ENCODE measurements around the gene CACNA1E. TPM values are rescaled to one million over a fixed set of nuclear protein-coding genes. Genes with fewer than 3 reads are reported as not detected.

CACNA1E gene
- total and polyA plus RNA-seq, 7 experiments from 2014 or later = 0.07 TPM; not detected in 6

DNA sequence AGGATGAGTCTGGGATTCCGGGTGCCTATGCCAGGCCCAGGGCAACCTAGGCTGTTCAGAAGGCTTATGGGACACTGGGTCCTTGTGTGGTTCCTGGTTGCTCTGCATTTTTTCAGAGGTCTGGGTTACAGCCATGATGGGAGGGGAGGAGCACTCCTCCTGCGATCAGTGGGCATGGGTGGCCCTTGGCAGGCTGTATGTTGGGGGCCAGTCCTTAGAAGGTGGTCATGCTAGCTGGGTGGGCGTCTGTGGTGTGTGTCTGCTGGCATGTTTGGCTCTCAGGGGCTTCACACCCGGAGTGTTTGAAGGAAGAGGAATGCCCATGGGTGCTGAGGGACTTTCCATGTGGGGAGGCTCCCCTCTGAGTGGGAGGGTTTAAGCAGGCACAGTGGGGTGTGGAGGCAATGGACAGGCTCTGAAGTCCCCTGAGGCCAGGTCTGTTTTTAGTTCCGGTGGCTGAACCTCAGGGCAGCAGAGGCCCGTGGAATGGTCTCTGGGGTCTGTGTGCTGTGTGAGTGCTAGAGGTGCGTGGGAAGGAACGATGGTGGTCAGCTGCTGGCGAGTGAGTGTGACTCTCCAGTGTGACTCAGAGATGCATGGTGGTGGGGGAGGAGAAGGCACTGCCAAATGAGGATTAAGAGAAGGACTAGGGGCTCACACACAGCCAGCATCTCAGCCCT lies 25.3 kb downstream of the CACNA1E start:
- ATAC-seq = no peak
- Mint-ChIP-seq H3K4me1 (peaks cover 0 to 7% (median 0%) of the 10 kb centered on the region in 7 donors), H3K27ac (peak overlapping the region in 1 of 9 donors; percentile 10), H3K9me3 (no peaks in the 10 kb centered on the region), H3K4me3 (no peak overlapping the region), H3K36me3 (no peaks in the 10 kb centered on the region), H3K27me3 (peaks cover 0 to 21% (median 8%) of the 10 kb centered on the region in 5 donors)
- no peaks in the 10 kb centered on the region for H3K27me3 ChIP-seq (ENCODE audit: control insufficient read depth in 2 of 2, insufficient read depth in 2 of 2, low read length in 2 of 2)
- ChIA-PET CTCF (no interaction called here), POLR2A (no interaction called here)
- H3K27ac ChIP-seq (ENCODE audit: low read depth, low read length) = no peak overlapping the region
- no peak for DNase-seq
- intact Hi-C loops (cut with micrococcal nuclease) = no loop called here
- no peak overlapping the region for H3K4me3 ChIP-seq (ENCODE audit: low read length)
- H3K9me3 ChIP-seq (ENCODE audit: control insufficient read depth in 2 of 3, low read length in 3 of 3) = no peaks in the 10 kb centered on the region
- no peaks in the 10 kb centered on the region for H3K36me3 ChIP-seq (ENCODE audit: control insufficient read depth in 2 of 3, insufficient read depth in 3 of 3, low read length in 3 of 3)
- no peaks in the 10 kb centered on the region for H3K4me1 ChIP-seq (ENCODE audit: control insufficient read depth in 2 of 2, insufficient read depth in 2 of 2, low read length in 2 of 2)

DNA sequence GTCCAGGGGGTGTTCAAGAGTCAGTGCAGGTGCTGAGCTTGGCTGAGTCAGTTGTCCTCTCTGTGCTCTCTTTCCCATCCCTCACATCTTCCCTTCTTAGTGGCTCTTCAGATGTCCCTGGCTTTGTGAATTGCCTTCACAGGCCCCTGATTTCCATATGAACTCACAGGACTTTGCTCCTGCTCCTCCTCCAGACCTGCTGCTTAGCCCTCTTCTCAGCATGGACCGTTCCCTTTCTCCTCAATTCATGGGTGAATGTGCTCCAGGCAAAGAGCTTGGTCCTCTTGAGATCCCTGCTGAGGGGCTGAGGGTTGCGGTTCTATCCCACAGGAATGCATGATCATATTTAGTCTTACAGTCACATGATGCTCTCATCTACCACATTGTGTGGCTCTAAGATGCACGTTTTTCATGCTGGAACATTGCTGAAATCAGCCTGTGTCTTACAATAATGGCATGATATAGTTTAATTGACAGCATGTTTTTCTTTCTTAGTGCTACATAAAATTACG lies 30.5 kb downstream of the CACNA1E start:
- Histone ChIP-seq H3K36me3 (ENCODE audit: control insufficient read depth in 2 of 3, insufficient read depth in 3 of 3, low read length in 3 of 3) (no peaks in the 10 kb centered on the region), H3K4me1 (ENCODE audit: control insufficient read depth in 2 of 2, insufficient read depth in 2 of 2, low read length in 2 of 2) (no peaks in the 10 kb centered on the region), H3K9me3 (ENCODE audit: control insufficient read depth in 2 of 3, low read length in 3 of 3) (no peaks in the 10 kb centered on the region), H3K27me3 (ENCODE audit: control insufficient read depth in 2 of 2, insufficient read depth in 2 of 2, low read length in 2 of 2) (no peaks in the 10 kb centered on the region), H3K4me3 (ENCODE audit: low read length) (no peak overlapping the region), H3K27ac (ENCODE audit: low read depth, low read length) (no peak overlapping the region)
- Mint-ChIP-seq H3K4me1 (peaks cover 0 to 2% (median 0%) of the 10 kb centered on the region in 7 donors), H3K36me3 (no peaks in the 10 kb centered on the region), H3K9me3 (no peaks in the 10 kb centered on the region), H3K27me3 (peaks cover 5 to 27% (median 14%) of the 10 kb centered on the region in 5 donors), H3K27ac (no peak overlapping the region), H3K4me3 (no peak overlapping the region)
- ATAC-seq = no peak
- ChIA-PET POLR2A (no interaction called here), CTCF (no interaction called here)
- DNase-seq = no peak
- intact Hi-C loops (cut with micrococcal nuclease) = no loop called here

DNA sequence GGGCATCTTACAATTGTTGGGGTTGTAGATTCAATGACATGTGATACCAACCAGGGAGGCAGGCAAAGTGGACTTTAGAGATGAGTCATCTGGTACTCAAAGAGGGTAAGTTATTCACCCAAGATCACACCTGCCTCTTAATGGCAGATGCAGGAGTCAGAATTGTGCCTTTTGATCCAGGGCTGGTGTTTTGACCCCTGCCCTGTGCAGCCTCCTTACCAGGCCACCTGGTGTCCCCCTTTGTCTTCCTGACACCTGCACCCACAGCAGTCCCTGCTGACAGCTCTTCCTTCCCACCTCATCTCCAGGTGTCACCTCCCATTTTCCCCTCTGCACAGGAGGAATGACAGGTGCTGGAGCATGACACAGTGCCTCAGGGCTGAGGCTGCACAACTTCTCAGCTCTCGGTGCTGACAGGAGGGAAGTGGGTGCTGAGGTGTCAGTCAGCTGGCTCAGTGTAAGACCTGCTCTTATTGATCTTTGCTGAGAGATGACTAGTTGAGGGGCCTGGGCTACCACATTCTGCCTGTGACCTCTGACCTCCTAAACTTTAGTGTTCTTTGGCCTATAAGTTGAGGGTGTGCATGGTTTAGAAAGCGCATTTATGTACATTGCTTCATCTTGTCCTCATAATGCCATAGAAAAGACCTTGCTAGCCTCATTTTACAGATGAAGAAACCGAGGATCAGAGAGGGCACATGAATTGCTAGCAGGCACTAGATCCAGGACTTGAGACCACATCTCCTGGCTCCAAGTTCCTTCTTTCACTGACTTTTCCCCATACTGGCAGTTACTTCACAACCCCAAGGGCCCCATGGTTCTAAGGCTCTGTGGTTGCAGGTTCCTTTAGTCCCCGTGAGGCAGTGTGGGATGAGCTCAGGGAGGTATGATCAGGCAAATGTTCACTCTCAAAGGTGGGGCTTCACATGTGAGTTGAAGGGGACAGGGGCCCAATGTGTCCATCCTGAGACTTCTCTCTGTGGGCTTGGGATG lies 31.3 kb downstream of the CACNA1E start:
- H3K36me3 ChIP-seq (ENCODE audit: control insufficient read depth in 2 of 3, insufficient read depth in 3 of 3, low read length in 3 of 3) = no peaks in the 10 kb centered on the region
- Mint-ChIP-seq H3K9me3 (no peaks in the 10 kb centered on the region), H3K4me3 (no peak overlapping the region), H3K27ac (no peak overlapping the region), H3K4me1 (peaks cover 0 to 2% (median 0%) of the 10 kb centered on the region in 7 donors), H3K27me3 (peaks cover 5 to 27% (median 16%) of the 10 kb centered on the region in 5 donors), H3K36me3 (no peaks in the 10 kb centered on the region)
- ChIA-PET CTCF (no interaction called here), POLR2A (no interaction called here)
- no peaks in the 10 kb centered on the region for H3K4me1 ChIP-seq (ENCODE audit: control insufficient read depth in 2 of 2, insufficient read depth in 2 of 2, low read length in 2 of 2)
- no peak for DNase-seq
- H3K4me3 ChIP-seq (ENCODE audit: low read length) = no peak overlapping the region
- no peak overlapping the region for H3K27ac ChIP-seq (ENCODE audit: low read depth, low read length)
- intact Hi-C loops (cut with micrococcal nuclease) = no loop called here
- ATAC-seq = no peak
- no peaks in the 10 kb centered on the region for H3K9me3 ChIP-seq (ENCODE audit: control insufficient read depth in 2 of 3, low read length in 3 of 3)
- no peaks in the 10 kb centered on the region for H3K27me3 ChIP-seq (ENCODE audit: control insufficient read depth in 2 of 2, insufficient read depth in 2 of 2, low read length in 2 of 2)

DNA sequence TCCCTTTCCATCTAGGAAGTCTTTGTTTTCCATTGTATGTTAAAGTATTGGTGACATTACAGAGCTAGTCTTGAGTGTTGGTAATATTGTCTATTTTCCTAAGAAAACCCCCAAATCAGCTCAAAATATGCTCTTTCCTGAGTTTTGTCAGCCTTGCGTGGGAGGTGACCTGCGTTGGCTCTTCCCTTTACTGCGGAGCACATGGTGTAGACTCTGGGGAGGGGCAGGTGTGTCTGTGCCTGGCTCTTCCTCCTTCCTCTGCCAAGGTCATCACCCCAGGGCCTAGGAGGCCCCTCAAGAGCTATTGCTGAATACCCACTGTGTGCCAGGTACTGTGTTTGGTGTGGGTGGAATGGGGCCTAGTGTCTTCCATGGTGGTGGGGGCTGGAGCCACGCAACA lies 33.4 kb downstream of the CACNA1E start:
- intact Hi-C loops (cut with micrococcal nuclease) = no loop called here
- Mint-ChIP-seq H3K36me3 (peaks cover 0 to 2% (median 0%) of the 10 kb centered on the region in 5 donors), H3K27ac (no peak overlapping the region), H3K9me3 (no peaks in the 10 kb centered on the region), H3K4me3 (no peak overlapping the region), H3K4me1 (peaks cover 0 to 4% (median 0%) of the 10 kb centered on the region in 7 donors), H3K27me3 (peaks cover 5 to 18% (median 14%) of the 10 kb centered on the region in 5 donors)
- Histone ChIP-seq H3K36me3 (ENCODE audit: control insufficient read depth in 2 of 3, insufficient read depth in 3 of 3, low read length in 3 of 3) (no peaks in the 10 kb centered on the region), H3K27ac (ENCODE audit: low read depth, low read length) (no peak overlapping the region), H3K9me3 (ENCODE audit: control insufficient read depth in 2 of 3, low read length in 3 of 3) (no peaks in the 10 kb centered on the region), H3K4me3 (ENCODE audit: low read length) (no peak overlapping the region), H3K27me3 (ENCODE audit: control insufficient read depth in 2 of 2, insufficient read depth in 2 of 2, low read length in 2 of 2) (no peaks in the 10 kb centered on the region), H3K4me1 (ENCODE audit: control insufficient read depth in 2 of 2, insufficient read depth in 2 of 2, low read length in 2 of 2) (no peaks in the 10 kb centered on the region)
- DNase-seq (no peak), ATAC-seq (no peak)
- ChIA-PET CTCF (no interaction called here), POLR2A (no interaction called here)

DNA sequence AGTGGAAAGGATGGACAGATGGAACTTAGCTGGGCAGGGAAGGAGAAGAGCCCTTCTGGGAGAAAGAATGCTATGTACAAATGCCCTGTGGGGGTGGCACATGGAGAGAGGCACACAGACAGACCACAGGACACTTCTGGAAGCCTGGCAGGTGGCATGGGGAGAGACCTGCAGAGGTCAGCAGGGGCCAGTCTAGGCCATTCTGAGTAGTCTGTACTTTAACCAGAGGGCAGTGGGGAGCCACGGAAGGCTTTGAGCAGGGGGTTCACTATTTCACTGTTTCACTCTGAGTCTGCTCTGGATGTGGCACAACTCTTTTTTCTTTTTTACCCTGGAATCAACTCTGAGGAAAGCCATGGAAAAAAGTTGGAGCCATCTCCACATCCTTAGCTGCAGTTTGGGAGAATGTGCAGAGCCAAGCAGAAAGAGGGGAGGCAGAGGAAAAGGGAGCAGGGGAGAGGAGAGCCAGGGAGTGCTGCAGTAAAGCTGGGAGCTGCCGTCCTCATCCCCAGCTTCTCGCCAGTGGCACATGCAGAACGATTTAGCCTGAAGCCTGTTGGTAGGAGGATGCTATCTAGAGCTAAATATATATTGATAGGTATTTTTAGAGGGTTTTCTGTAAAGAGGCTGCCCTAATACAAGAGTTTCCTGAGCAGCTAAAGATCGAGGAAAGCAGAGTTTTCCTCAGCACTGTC lies 34.0 kb downstream of the CACNA1E start:
- peaks cover 5 to 14% (median 10%) of the 10 kb centered on the region in 5 donors for H3K27me3 Mint-ChIP-seq
- H3K9me3 Mint-ChIP-seq = no peaks in the 10 kb centered on the region
- H3K27me3 ChIP-seq (ENCODE audit: control insufficient read depth in 2 of 2, insufficient read depth in 2 of 2, low read length in 2 of 2) = no peaks in the 10 kb centered on the region
- H3K9me3 ChIP-seq (ENCODE audit: control insufficient read depth in 2 of 3, low read length in 3 of 3) = no peaks in the 10 kb centered on the region
- H3K36me3 Mint-ChIP-seq = peaks cover 0 to 2% (median 0%) of the 10 kb centered on the region in 5 donors
- no peak overlapping the region for H3K27ac Mint-ChIP-seq
- H3K4me1 Mint-ChIP-seq = peaks cover 0 to 6% (median 0%) of the 10 kb centered on the region in 7 donors
- no peak for DNase-seq
- intact Hi-C loops (cut with micrococcal nuclease) = no loop called here
- H3K4me1 ChIP-seq (ENCODE audit: control insufficient read depth in 2 of 2, insufficient read depth in 2 of 2, low read length in 2 of 2) = no peaks in the 10 kb centered on the region
- POLR2A ChIA-PET = no interaction called here
- CTCF ChIA-PET = no interaction called here
- no peak overlapping the region for H3K27ac ChIP-seq (ENCODE audit: low read depth, low read length)
- ATAC-seq = no peak
- no peak overlapping the region for H3K4me3 Mint-ChIP-seq
- H3K36me3 ChIP-seq (ENCODE audit: control insufficient read depth in 2 of 3, insufficient read depth in 3 of 3, low read length in 3 of 3) = no peaks in the 10 kb centered on the region
- H3K4me3 ChIP-seq (ENCODE audit: low read length) = no peak overlapping the region

DNA sequence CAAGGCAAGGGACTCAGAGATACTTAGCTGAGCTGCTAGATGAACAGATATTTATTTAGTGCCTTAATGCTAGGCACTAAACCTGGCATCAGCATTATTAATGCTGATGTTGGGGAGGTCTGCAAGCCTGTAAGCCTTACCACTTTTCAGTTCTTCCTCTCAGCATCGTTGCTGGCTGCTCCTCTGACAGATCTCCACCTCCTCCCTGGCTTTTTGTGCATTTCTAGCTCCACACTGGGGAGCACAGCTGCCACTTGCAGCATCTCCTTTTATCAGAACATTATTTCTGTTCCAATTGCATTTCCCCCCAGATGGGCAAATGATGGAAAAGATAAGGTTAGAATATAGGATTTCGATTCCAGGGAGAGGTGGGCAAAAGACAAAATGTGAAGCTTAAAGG lies 34.8 kb downstream of the CACNA1E start:
- no peaks in the 10 kb centered on the region for H3K9me3 ChIP-seq (ENCODE audit: control insufficient read depth in 2 of 3, low read length in 3 of 3)
- H3K4me1 ChIP-seq (ENCODE audit: control insufficient read depth in 2 of 2, insufficient read depth in 2 of 2, low read length in 2 of 2) = no peaks in the 10 kb centered on the region
- H3K9me3 Mint-ChIP-seq = no peaks in the 10 kb centered on the region
- ChIA-PET POLR2A (no interaction called here), CTCF (no interaction called here)
- no peak for ATAC-seq
- H3K4me3 ChIP-seq (ENCODE audit: low read length) = no peak overlapping the region
- no peaks in the 10 kb centered on the region for H3K36me3 ChIP-seq (ENCODE audit: control insufficient read depth in 2 of 3, insufficient read depth in 3 of 3, low read length in 3 of 3)
- no peak overlapping the region for H3K27ac ChIP-seq (ENCODE audit: low read depth, low read length)
- intact Hi-C loops (cut with micrococcal nuclease) = no loop called here
- H3K36me3 Mint-ChIP-seq = peaks cover 0 to 2% (median 0%) of the 10 kb centered on the region in 5 donors
- H3K4me3 Mint-ChIP-seq = no peak overlapping the region
- no peaks in the 10 kb centered on the region for H3K27me3 ChIP-seq (ENCODE audit: control insufficient read depth in 2 of 2, insufficient read depth in 2 of 2, low read length in 2 of 2)
- peaks cover 0 to 6% (median 0%) of the 10 kb centered on the region in 7 donors for H3K4me1 Mint-ChIP-seq
- peaks cover 5 to 17% (median 10%) of the 10 kb centered on the region in 5 donors for H3K27me3 Mint-ChIP-seq
- DNase-seq = no peak
- H3K27ac Mint-ChIP-seq = no peak overlapping the region

Measured in naive thymus-derived CD4-positive, alpha-beta T cell (primary cell).